IPS-20b (cell line): Measurements from ENCODE around the gene PARVB.
"Not testable (repeated sequence)": the region's sequence is repeated elsewhere in the genome, so short reads cannot be mapped to it uniquely, and the experiment has no call there.

Experiments
- H3K27ac ChIP-seq: one replicate; pipeline ENCODE4 v1.5.1; 2013; ENCODE audit warnings: low read length
- H3K27me3 ChIP-seq: 2 replicates; pipeline ENCODE4 v1.6.1; 2013; ENCODE audit warnings: mild to moderate bottlenecking, low read length, inconsistent platforms; ENCODE audit not compliant: insufficient read depth
- H3K36me3 ChIP-seq: 2 replicates; pipeline ENCODE4 v1.6.1; 2013; ENCODE audit warnings: low read depth, mild to moderate bottlenecking, inconsistent platforms, low read length, moderate library complexity; ENCODE audit not compliant: insufficient read depth
- H3K4me1 ChIP-seq: 2 replicates; pipeline ENCODE4 v1.6.1; 2013; ENCODE audit warnings: mild to moderate bottlenecking, control low read depth, inconsistent platforms, low read length, moderate library complexity; ENCODE audit not compliant: insufficient read depth
- H3K4me3 ChIP-seq: 2 replicates; pipeline ENCODE4 v1.5.1; 2013; ENCODE audit warnings: mild to moderate bottlenecking, low read length, inconsistent platforms
- H3K9ac ChIP-seq: 2 replicates; pipeline ENCODE4 v1.6.1; 2013; ENCODE audit warnings: low read depth, mild to moderate bottlenecking, inconsistent platforms, low read length, moderate library complexity
- H3K9me3 ChIP-seq: 2 replicates; pipeline ENCODE4 v1.6.1; 2013; ENCODE audit warnings: mild to moderate bottlenecking, low read depth, low read length, inconsistent platforms; ENCODE audit not compliant: insufficient read depth

Gene PARVB

GRCh38 chr22:44047891-44048301, 23.8 kb downstream of the PARVB start:
- Histone ChIP-seq H3K27ac (no peak overlapping the region), H3K4me3 (no peak overlapping the region), H3K36me3 (no peaks in the 10 kb centered on the region), H3K4me1 (peaks cover 6% of the 10 kb centered on the region), H3K27me3 (no peaks in the 10 kb centered on the region), H3K9ac (no peak overlapping the region), H3K9me3 (no peaks in the 10 kb centered on the region)

- H3K4me1 ChIP-seq, result peaks cover 6% of the 10 kb centered on the region
- H3K4me3 ChIP-seq, result no peak overlapping the region
- no peaks in the 10 kb centered on the region for H3K36me3 ChIP-seq
- H3K27ac ChIP-seq, result no peak overlapping the region
- H3K27me3 ChIP-seq, result no peaks in the 10 kb centered on the region
- H3K9ac ChIP-seq, result no peak overlapping the region
- H3K9me3 ChIP-seq, result no peaks in the 10 kb centered on the region
Measured at GRCh38 chr22:44049486-44050231, 25.6 kb downstream of the PARVB start.

DNA sequence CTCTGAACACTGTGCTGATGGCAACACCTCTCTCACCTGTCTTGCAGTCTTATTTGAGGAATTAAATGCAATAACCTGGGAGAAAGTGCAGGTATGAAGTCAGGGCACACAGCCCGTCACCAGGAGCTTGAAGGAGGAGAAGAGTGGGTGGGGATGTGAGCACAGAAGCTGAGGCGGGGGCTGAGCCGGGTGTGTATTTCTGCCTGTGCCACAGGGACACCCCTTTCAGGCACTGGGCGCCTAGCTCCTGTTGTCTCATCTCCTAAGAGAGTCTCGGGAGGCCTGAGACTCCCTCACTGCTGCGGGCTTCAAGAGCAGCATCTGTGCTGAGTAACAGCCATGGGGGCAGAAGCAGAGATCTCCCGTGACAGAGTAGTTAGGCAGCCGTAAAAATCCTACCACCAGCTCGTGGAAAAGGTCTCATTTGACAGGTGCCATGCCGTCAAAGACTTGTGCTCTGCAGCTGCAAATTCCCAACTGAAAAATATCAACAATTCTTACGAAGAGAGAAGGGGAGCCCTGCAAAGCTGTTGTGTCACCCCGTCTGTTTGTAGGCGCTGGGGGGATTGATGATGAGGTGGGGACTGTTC, 26.8 kb downstream of the PARVB start:
- no peak overlapping the region for H3K9ac ChIP-seq
- peaks cover 6% of the 10 kb centered on the region for H3K4me1 ChIP-seq
- H3K27me3 ChIP-seq, result no peaks in the 10 kb centered on the region
- no peaks in the 10 kb centered on the region for H3K36me3 ChIP-seq
- H3K27ac ChIP-seq, result no peak overlapping the region
- no peaks in the 10 kb centered on the region for H3K9me3 ChIP-seq
- H3K4me3 ChIP-seq, result no peak overlapping the region

- H3K9me3 ChIP-seq, result no peaks in the 10 kb centered on the region
- no peaks in the 10 kb centered on the region for H3K27me3 ChIP-seq
- H3K27ac ChIP-seq, result no peak overlapping the region
Measured at GRCh38 chr22:44051358-44051757, 27.3 kb downstream of the PARVB start.

DNA sequence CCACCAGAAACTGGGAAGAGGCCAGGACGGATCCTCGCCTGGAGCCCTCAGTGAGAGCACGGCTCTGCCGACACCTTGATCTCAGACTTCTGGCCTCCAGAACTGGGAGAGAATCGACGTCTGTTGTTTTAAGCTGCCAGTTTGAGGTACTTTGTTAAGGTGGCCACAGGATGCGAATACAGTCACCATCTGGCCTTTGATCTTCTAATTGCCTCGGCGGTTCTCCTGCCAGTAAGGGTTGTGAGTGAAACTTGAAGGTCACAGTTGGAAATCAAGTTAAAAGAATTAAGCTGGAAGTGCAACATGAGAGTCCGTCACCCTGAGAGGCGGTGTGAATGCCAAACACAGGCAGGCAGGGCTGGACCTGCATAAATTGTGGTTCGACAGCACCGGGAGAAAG, 27.9 kb downstream of the PARVB start:
- Histone ChIP-seq H3K27me3 (no peaks in the 10 kb centered on the region), H3K4me1 (peaks cover 6% of the 10 kb centered on the region), H3K9ac (no peak overlapping the region), H3K4me3 (no peak overlapping the region), H3K27ac (no peak overlapping the region), H3K36me3 (no peaks in the 10 kb centered on the region), H3K9me3 (no peaks in the 10 kb centered on the region)

More at GRCh38 chr22:44051358-44051757, 27.3 kb downstream of the PARVB start:
- Histone ChIP-seq H3K4me1 (peaks cover 6% of the 10 kb centered on the region), H3K4me3 (no peak overlapping the region), H3K9ac (no peak overlapping the region), H3K36me3 (no peaks in the 10 kb centered on the region)

DNA sequence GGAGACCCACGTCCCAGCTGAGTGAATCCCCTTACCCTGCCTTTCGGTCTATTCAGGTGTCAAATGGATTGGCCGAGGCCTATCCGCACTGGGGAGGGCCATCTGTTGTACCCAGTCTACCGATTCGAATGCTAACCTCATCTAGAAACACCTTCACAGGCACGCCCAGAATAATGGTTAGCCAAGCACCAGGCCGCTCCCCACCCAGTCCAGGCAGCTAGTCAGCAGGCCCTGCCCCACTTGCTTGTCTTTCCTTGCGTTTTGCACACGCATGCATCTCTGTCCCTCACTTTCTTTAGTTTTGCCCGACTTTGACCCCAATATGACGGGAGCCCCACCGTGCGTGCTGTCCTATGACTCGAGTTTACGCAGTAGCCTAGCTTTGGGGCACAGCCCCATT, 31.7 kb downstream of the PARVB start:
- Histone ChIP-seq H3K4me3 (no peak overlapping the region), H3K9me3 (no peaks in the 10 kb centered on the region), H3K9ac (no peak overlapping the region), H3K27me3 (no peaks in the 10 kb centered on the region), H3K4me1 (peaks cover 6% of the 10 kb centered on the region), H3K36me3 (no peaks in the 10 kb centered on the region), H3K27ac (no peak overlapping the region)

GRCh38 chr22:44056649-44057048, 32.5 kb downstream of the PARVB start:
- not testable (repeated sequence) for H3K4me3 ChIP-seq, H3K27me3 ChIP-seq, H3K9me3 ChIP-seq, H3K27ac ChIP-seq, H3K4me1 ChIP-seq, H3K36me3 ChIP-seq, H3K9ac ChIP-seq

DNA sequence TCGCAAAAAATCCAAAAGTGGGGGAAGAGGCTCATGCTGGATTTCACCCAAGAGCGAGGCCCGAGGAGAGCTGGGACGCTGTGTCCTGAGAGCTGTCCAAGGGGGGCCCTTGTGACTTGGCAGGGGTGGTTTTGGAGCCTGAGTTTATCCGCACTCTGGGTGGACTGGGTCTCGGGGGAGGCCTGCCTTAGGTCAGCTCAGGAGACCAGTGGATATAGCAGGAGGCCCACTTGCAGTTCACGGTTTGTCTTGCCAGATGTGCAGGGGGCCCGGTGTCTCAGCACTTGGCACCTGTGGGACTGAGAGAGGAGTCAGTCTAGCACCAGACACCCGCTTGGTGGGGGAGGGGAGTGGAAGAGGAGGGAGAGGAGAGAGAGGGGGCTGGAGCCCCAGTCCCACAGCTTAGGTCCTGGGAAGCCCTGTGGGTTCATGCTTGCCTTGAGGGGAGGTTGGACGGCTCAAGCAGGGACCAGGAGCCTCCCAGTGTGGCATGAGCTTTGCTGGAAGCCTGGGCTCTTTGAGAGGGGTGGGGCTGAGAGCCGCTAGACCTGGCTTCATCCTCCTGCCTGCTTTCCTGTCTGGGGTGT, 33.4 kb downstream of the PARVB start:
- H3K9me3 ChIP-seq, result no peaks in the 10 kb centered on the region
- H3K4me3 ChIP-seq, result no peak overlapping the region
- H3K4me1 ChIP-seq, result no peaks in the 10 kb centered on the region
- H3K36me3 ChIP-seq, result no peaks in the 10 kb centered on the region
- H3K27ac ChIP-seq, result no peak overlapping the region
- H3K27me3 ChIP-seq, result no peaks in the 10 kb centered on the region
- H3K9ac ChIP-seq, result no peak overlapping the region

GRCh38 chr22:44063462-44064371, 39.6 kb downstream of the PARVB start:
- no peak overlapping the region for H3K27ac ChIP-seq
- H3K36me3 ChIP-seq, result no peaks in the 10 kb centered on the region
- H3K9me3 ChIP-seq, result no peaks in the 10 kb centered on the region
- H3K4me1 ChIP-seq, result no peaks in the 10 kb centered on the region
- H3K4me3 ChIP-seq, result no peak overlapping the region
- no peak overlapping the region for H3K9ac ChIP-seq
- H3K27me3 ChIP-seq, result no peaks in the 10 kb centered on the region

GRCh38 chr22:44067033-44067432, 42.9 kb downstream of the PARVB start:
- H3K27me3 ChIP-seq, result no peaks in the 10 kb centered on the region
- H3K27ac ChIP-seq, result no peak overlapping the region
- H3K9me3 ChIP-seq, result no peaks in the 10 kb centered on the region
- H3K9ac ChIP-seq, result no peak overlapping the region
- H3K4me1 ChIP-seq, result no peaks in the 10 kb centered on the region
- H3K4me3 ChIP-seq, result no peak overlapping the region
- H3K36me3 ChIP-seq, result no peaks in the 10 kb centered on the region

DNA sequence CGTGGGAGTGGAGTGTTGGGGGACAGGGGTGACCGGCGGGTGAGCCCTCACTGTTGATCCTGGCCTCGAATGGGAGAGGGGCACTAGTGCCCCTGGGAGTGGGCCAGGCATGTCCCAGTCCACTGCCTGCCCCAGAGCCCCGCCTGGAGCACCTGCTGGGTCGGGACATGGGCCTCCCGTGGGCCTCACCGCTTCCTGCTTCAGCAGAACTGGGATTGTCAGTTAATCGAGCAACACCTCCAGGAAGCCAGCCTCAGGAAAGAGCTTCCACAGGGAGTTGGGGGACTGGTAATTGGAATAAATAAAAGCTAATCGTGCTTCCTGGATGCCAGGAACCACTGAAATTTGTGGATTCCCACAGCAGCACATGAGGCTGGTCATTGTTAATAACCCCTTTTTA, 43.8 kb downstream of the PARVB start:
- H3K9me3 ChIP-seq, result no peaks in the 10 kb centered on the region
- no peak overlapping the region for H3K27ac ChIP-seq
- H3K36me3 ChIP-seq, result no peaks in the 10 kb centered on the region
- H3K4me1 ChIP-seq, result no peaks in the 10 kb centered on the region
- no peaks in the 10 kb centered on the region for H3K27me3 ChIP-seq
- no peak overlapping the region for H3K4me3 ChIP-seq
- no peak overlapping the region for H3K9ac ChIP-seq
